Measurements from ENCODE around the gene GPR12.

Gene GPR12, protein sequence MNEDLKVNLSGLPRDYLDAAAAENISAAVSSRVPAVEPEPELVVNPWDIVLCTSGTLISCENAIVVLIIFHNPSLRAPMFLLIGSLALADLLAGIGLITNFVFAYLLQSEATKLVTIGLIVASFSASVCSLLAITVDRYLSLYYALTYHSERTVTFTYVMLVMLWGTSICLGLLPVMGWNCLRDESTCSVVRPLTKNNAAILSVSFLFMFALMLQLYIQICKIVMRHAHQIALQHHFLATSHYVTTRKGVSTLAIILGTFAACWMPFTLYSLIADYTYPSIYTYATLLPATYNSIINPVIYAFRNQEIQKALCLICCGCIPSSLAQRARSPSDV

DNA sequence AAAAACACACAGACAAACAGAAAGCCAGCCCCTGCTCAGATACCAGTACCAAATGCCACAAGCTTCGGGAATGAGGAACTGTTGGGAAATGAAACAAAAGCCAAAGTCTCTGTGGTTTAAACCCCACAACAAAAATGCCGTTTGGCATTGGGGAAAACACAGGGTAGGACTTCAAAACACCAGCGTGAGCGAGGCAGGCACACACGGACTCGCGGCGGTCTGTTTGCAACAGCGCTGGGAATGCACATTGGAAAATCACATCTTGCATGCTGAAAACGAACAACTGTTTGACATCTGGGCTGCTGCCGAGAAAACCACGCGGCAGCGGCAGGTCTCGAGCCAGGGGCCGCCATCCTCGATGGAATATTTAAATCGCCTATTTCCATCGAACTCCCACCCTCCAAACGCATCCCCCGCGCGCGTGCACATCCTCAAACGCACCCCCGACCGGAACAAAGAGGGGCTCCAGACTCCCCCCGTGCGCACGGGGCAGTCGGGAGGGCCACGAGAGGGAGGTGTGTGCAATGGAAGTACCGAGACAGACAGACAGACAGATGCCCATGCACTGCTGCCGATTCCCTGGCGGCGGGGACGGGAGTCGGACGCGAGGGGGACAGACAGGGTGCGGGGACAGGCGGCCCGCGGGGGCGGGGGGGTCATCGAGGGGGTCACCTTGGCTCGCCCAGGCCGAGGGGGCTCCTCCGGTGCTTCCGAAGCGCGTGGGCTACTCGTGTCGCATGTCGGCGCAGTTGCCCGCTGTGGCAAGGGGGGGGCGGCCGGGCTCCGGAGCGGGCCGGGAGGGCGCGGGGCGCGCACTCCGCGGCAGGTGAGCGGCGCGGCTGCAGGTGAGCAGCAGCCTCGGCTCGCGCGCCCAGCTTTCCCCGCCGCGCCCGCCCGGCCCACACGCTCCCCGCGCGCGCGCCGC lies at the start of gene GPR12:
Gene GPR12 (minus strand): TSS at position 880 of the 925 bp plus-strand sequence. CDS start 959 bp downstream, outside the sequence.
- DNase-seq = no peak

DNA sequence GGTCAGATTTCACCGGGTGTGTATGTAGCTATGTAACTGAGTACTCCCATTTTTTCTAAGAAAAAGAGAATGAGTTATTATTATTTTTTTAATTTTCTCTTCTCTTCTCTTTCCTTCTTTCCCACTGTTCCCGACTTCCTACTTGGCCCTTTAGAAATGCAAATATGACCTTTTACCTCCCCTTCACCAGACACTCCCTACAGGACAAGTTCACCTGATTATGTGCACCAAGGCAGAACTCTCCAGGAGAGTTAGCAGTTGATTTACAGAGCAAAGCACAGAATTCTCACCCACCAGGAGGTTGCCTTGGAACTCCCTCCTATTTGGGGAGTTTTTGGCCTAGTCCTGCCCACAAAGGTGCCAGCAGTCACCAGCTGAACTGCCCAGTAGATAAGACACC lies 49.5 kb upstream of the GPR12 start:
- no peak for DNase-seq

DNA sequence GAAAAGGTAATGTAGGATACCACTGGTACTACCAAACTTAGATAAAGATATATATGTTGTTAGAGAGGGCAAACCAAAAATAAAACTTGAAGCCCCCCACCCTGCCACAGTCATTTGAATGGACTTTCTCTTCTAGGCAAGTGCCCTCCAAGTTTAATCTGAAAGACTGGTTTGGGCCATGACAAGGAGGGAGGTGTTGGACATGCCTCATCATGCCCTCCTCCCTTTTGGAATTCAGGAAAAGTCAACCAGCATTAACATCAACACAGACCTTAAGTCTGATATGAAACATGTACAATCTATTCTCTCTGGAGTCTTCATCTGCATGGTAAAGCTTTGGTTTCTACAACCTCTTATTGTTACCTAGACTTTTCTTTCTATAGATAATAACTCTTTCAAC lies 46.3 kb upstream of the GPR12 start:
- no peak for DNase-seq

DNA sequence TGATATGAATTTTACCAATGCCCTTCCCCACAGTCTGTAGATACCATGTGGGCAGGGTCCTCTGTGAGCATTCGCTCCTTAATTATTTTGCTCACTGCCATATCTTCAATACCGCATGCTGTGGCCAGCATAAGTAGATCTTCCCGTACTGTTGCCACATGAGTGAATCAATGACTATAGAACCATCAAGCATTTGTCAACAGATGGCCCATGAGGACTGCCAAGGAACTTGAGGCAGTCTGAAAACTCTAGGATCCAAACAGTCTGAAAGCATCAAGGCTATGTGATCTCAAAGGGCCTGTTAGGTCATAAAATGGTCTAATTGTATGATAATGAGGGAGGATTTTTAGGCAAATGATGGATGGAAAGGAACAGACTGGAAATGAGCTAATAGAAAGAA lies 27.4 kb upstream of the GPR12 start:
- DNase-seq = no peak

DNA sequence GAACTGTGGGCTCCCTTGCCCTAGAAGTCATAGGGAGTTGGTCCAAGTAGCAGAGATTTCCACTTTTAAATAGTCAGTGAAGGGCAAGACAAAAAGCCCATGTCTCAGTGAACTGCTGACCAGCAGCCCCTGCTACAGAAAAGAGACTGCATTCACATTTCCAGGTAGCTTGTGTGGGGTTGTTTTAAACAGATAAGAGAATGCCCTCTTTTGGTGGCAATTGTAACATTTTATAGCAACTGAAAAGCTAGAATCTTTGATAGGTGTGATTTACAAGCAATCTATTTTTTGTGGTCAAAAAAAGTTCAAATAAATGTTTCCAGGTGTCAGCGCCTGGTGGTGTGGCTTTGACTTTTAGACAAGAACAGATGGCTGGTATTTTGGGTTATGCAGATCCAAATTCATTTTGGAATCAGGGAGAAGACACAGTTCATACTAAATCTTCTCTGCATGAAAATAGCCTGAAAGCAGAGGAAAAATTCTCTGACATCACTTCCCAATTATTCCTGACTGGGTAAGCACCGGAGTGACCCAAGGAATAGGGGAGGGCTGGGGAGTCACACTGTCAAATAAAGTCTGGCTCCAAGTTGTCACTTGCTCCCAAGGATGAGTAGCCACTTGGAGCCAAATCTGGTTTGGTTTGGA lies 26.2 kb upstream of the GPR12 start:
- no peak for DNase-seq

DNA sequence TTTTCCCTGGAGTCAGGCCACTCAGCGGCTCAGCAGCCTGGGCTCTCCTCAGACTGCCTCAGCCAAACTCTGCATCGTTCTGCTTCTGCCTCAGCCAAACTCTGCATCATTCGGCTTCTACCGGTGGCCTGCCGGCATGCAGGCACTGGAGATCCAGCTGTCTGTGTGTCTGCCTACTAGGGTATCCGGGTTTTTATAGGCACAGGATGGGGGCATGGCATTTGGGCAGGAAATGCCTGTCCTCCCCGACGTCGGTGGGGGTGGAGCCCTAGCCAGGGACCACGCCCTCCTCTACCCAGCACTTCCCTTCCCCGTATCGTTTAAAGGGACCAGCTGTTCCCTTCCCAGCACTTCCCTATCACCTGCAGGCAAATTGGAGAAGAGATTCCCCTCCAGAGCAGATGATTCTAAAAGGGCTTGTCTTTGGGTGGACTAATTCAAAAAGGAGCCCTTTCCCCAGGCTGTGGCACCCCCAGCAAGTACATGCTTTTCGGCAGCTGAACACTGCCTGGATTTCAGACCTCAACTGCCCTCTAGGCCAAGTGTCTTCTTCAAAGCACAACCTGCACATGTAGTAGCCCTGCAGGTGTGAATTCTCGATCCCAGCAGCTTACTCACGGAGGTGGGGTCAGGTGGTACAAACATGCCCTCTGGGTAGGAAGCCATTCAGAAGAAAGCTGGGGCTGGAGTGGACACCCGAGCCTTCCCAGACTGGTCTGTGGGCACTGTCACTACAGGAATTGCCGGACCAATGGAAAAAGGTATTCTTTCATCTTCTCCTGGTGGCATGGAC lies 25.4 kb upstream of the GPR12 start:
- peak; percentile 70 for DNase-seq

DNA sequence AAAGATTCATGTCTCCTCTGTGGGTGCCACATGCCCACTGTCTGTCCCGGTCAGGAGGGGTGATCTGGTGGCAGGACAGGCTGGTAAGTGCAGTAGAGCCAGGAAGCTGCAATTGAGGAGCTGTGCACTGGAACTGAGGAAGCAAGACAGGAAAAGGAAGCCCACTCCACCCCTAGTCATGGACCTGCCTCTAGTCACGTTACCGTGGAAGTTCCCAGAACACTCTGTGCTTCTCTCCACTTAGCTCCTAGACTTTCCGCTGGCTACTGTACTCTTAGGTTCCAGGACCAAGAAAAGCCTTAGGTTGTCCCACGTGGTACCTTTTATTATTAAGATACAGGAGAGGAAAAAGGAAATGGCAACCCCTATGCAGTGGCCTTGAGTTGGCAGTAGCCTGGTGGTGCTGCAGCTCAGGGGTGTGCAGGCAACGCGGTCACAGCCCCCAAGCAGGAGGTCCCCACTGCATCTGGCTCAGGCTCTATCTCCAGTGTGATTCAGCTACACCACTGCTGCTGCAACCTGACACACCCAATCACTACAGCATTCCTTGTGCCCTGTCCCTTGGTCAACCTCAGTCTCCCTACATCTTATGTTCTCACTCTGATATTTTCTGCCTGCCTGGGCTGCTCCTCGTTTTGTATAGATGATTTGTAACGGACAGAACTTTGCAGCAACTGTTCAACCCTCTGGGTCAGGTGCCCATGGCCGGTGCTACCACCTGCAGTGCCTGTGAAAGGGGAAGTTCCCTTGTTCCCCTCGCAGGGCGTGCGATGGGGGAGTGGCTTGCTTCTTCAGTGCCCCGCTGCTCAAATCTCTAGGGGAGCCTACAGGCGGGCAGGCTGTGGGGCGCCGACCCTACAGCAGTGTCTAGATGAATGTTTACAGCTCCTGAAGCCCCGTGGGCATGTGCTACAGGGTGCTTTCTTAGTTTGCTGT lies 24.4 kb upstream of the GPR12 start:
- peak; percentile 30 for DNase-seq

DNA sequence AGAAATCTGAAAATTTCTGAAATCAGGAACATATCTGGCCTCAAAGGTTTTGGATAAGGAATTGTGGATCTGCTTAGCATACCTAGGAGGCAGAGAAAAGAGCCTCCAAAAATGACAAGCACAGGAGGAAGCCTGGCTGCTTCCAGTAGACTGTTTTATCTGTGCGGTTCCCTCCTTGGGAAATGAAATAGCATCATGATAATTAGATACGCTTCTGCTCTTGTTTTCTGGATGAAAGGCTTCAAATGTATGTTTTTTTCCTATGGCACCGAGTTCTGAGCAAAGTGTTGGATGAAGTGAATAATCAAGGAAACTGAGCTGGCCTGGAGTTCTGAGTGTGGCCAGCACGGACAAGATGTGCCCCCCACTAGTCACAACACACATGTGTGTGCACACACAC lies 19.8 kb upstream of the GPR12 start:
- no peak for DNase-seq

DNA sequence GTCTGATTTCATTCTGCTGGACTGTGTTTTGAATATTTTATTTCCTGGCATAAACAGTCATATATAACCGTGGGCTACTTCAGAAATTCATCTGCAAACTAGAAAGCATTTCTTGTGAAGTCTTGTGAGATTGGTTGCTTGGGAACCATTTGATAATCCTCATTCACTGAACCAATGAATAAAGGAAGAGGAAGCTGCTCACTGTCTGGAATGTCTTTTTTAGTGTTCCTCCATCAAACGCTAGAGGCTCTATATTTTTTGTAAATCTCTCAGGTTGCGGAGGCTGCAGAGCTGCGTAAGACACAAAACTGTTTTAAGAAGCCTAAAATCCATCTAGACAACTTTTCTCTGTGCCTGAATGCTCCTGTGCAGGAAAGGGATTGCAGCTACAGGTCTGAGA lies 18.7 kb upstream of the GPR12 start:
- no peak for DNase-seq

DNA sequence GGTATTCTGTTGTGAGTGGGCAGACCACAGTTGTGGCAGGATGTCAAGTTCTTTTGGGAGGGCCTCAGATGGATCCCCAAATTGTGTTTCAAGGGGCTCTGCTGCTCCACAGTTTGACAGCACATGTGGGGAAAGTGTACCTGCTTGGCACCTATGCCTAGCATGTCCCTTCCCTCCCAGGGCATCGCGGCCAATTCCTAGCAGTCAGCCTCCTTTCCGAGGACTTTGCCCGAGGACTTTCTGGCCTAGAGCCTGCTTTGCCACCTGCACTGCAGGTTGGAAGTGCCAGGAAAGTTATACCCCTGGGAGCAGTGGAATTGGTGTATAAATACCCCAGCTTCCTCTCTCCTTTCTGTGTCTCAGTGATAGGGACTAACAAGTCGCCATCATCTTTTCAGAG lies 11.9 kb upstream of the GPR12 start:
- no peak for DNase-seq

DNA sequence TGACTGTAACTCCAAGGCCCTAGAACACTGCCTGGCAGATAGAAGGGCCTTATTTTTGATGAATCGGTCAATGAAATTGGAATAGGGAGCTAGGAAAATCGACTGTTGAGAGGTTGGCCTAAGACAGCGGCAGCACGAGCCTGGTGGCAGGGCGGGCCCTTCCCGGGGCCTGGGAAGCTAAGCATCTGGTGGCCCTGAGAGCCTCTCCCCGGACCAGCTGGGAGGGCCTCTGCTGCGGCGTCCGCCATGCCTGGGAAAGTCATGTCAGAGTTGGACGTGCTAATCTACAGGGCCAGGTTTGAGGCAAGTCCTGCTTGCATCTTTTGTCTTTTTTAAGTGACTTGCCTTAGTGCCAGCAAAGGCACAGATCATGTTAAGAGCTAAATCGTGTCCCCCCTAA lies 11.2 kb upstream of the GPR12 start:
- no peak for DNase-seq

DNA sequence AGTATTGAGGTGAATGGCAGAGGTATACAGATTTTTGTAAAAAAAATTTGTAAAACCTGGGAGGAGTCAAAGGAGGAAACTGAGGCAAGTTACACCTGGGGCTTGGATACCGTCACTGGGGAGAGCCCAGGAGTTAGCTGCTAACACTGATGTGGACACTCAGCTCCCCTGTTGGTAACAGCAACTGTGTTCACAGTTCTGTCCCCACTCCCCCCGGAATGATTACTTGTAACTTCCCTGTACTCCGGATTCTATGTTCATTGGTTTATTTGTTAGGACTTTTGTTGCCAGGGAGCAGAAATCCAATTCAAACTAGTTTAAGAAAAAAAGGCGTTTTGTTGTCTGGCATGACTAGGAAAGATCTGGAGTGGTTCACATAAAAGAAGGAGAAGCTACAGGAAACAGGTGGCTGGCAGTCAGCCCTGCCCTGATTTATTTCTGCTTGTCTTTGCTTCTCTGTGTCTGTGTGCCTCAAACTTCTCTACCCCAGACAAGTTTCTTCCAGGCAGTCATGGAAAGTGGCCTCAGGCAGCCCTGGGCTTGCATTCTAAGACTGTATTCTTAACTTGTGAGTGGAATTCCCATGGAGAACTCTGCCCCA lies 2.3 kb upstream of the GPR12 start:
- DNase-seq = no peak

DNA sequence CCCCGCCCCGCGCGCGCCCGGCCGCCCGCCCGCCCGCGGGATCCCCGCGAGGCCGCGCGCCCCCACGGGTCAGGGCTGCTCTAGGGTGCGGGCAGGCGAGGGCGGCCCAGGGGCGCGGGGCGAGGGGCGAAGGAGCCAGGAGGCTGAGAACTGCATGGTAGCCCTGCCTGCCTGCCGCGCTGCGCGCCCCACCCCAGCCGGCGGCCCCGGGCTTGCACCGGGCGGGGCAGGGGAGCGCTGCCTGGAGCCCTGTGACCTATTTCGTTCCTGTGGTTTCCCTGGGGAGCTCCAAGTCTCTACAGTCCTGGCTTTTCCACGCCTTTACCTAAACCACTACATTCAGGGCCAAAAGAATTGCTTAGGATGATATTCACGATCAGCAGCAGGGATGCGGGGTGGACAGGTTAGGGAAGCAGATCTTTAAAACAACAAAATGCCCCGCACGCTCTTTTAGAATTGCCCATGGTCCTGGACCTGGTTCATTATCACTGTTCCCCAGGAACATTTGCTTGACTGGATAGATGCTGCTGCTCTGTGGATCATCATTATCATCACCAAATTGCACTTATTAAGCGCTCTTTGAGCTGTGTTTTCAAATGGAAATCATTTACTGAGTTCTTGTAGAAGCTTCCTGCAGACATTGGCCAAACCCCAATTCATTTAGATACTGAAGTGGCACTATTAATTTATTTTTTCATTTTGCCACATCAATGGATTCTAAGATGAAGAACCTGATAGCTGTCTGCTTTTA lies 421 bp upstream of the GPR12 start:
- no peak for DNase-seq

DNA sequence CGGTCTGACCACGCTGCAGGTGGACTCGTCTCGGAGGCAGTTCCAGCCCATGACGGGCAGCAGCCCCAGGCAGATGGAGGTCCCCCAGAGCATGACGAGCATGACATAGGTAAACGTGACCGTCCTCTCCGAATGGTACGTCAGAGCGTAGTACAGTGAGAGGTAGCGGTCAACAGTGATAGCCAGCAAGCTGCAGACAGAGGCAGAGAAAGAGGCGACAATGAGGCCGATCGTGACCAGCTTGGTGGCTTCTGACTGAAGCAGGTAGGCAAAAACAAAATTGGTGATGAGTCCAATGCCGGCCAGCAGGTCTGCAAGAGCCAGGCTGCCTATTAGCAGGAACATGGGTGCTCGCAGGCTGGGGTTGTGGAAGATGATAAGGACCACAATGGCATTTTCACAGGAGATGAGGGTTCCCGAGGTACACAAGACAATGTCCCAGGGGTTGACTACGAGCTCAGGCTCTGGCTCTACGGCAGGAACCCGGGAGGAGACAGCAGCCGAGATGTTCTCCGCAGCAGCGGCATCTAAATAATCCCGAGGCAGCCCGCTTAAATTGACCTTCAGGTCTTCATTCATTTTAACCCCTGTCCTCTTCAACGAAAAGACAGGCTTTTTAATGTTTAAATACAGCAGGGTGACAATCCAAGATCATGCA lies 1.2 kb downstream of the GPR12 start:
- no peak for DNase-seq

DNA sequence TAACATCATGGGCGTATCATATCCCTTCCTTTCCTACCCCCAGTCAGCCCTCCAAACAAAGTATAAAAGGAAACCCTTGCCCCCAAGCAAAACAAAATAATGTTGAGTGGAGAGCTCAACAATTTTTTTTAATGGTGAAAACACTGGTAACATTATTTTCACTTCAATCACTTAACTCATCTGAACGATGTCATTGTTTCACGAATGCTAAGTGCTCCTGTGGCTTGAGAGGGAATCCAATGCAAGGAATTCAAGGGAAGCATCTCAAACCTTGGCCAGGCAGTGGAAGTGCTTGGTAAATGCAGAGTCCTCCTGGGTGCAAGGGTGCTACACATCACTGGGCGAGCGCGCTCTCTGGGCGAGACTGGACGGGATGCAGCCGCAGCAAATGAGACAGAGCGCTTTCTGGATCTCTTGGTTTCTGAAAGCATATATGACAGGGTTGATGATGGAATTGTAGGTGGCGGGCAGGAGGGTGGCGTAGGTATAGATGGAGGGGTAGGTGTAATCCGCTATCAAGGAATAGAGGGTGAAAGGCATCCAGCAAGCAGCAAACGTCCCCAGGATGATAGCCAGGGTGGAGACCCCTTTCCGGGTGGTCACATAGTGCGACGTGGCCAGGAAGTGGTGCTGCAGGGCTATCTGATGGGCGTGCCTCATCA lies 2.0 kb downstream of the GPR12 start:
- DNase-seq = no peak

DNA sequence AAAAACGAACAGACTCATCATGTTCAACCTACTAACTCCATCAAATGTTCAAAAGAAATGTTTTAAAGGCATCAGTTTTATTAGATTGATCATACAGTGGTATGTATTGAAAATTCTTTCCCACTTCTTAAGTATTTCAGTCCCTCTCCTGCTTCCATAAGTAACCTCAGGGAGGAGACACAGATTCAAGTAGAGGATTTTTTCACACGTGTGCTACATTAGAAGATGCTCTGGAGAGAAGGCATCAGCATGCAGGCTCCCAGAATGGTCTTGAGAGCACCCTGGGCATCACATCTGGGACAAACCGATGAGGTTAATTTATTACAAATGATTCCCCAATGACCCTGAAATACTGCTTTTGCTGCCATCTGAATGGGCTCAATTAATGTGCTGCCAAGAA lies 3.6 kb downstream of the GPR12 start:
- DNase-seq = no peak

DNA sequence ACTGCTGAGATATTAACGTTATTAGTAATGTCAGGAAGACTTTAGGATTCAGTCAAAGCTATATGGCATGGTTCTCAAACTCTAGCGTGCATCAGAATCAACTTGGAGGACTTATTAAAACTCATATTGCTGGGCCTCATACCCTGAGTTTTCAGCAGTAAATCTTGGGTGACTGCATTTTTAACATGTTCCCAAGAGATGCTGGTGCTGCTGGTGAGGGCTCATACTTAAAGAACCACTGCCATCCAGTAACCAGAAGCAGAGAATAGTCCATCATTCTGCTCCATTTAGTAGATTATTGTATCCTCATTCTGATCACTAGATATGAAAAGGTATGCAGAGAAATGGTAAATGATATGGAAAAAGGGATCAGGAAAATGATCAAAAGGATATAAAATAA lies 7.9 kb downstream of the GPR12 start:
- DNase-seq = no peak

DNA sequence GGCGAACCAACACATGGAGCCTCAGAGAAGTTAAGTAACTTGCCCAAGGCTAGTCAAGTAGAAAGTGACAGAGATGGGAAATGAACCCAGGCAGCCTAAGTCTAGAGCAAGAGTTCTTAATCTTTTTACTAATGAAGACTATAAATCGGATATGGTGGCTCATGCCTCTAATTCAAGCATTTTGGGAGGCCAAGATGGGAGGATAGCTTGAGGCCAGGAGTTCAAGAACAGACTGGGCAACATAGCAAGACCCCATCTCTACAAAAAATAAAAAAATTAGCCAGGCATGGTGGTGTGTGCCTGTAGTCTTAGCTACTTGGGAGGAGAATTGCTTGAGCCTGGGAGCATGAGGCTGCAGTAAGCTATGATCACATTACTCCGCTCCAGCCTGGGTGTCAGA lies 10.7 kb downstream of the GPR12 start:
- DNase-seq = no peak

DNA sequence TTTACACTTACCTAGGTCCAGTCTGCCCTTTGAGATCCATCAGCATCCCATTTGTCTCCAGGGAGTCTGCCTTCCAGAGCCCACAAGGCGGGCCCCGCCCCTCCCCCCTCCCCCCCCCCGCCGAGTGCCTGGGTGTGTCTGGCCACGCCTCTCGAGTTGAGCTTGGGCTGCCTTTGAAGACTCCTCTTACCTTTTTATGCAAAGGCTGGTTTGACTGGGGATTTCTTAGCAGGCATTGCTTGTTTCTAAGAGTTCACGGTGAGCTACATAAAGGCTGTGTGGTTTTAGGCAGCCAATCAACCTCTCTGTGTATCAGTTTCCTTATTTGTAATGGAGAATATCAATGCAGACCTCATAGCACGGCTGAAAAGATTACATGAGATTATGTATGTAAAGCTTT lies 11.3 kb downstream of the GPR12 start:
- no peak for DNase-seq

All from CD4-positive, alpha-beta T cell treated with Interleukin-17A for 4 hours (primary cell).